T follicular helper cell (primary cell): ENCODE results near the gene VSTM1.

ENCODE experiments used
- DNase-seq: peaks from one replicate; pipeline ENCODE4 v3.0.0-alpha.2; 2020; ENCODE audit warnings: low read depth

VSTM1 gene

DNA sequence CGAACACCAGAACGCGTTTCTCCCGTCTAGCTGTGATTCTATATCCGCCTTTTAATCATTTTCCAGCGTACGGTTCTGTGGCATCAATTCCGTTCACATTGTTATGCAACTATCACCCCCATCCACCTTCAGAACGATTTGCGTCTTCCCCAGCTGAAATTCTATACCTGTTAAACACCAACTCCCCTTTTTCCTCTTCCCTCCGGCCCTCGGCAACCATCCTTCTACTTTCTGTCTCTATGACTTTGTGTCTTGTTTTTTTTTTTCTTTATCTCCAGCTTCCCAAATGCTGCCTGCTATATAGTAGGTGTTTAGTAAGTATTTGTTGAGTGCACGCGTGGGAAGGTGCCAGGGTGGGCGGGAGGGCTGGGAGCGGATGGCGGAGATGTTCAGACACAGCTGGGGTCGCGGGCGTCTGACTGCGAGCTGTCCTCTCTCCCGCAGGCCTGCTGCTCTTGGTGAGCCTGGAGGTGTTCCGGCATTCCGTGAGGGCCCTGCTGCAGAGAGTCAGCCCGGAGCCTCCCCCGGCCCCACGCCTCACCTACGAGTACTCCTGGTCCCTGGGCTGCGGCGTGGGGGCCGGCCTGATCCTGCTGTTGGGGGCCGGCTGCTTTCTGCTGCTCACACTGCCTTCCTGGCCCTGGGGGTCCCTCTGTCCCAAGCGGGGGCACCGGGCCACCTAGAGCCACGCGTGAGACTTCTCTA, 52.0 kb downstream of the VSTM1 start:
- no peak for DNase-seq

DNA sequence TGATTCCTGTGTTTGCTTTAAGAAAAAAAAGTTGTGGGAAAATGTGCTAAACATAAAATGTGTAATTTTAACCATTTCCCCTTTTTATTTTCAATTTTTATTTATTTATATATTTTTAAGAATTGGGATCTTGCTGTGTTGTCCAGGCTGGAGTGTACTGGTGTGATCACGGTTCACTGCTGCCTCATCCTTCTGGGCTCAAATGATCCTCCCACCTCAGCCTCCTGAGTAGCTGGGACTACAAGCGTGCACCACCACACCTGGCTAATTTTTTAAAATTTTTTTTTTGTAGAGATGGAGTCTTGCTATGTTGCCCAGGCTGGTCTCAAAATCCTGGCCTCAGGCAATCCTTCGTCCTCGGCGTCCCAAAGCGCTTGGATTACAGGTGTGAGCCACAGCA, 53.2 kb downstream of the VSTM1 start:
- DNase-seq = no peak

DNA sequence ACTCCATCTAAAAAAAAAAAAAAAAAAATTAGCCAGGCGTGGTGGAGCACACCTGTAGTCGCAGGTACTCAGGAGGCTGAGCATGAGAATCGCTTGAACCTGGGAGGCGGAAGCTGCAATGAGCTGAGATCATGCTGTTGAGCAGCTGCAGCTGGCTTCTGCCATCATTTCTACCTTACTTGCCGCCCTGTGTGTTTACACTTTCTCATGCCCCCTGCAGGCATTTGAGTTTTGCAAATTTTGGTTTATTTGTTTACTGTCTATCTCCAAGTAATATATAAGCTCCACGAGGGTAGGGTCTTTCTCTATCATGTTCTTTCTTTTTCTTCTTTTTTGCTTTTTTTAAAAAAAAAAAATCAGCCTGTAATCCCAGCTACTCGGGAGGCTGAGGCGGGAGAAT, 54.3 kb downstream of the VSTM1 start:
- no peak for DNase-seq

DNA sequence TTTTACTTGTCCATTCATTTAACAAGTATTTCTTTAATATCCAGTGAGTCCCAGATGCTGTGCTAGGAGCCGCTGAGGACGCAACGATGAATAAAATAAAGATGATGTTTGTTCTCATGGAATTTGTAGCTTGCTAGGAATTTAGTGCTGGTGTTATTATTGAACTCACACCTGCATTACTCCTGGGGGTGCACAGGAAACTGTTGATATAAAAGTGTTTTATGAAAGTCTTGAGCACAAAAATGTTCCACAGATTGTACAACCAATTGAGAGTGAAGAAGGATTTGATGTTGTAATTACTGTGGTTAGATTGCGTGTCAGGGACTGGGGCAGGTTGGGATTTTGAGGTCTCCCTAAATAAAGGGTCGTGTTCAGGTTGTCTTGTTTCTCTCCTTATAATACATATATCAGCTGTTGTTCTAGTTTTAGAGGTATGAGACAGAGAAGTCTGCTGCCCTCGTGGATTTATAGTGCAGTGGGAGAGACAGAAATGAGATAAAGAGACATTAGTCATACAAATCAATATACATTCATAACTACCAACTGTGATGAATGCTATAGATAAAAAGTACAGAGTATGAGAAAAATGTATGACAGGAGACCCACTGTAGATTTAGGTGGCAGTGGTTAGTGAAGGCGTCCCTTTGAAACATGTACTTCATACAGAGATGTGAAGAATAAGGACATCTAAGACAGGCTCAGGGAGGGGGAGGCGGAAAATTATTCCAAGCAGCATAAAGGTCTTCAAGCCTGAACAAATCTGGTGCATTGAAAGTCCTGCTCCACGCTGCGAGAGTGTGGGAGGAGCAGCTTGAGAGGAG, 61.0 kb downstream of the VSTM1 start:
- DNase-seq = no peak

DNA sequence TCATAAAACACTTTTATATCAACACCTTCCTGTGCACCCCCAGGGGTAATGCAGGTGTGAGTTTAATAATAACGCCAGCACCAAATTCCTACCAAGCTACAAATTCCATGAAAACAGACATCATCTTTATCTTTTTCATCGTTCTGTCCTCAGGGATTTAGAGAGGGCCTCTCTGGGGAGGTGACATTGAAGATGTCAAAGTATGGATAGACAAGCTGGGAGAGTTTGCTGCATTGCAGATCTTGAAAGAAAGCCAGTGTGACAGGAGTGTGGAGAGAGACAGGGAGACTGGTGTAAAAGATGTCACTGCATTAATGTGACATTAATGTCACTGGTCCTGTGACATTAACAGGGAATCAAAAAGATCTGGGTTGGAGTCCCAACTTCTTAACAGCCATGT, 62.2 kb downstream of the VSTM1 start:
- no peak for DNase-seq

DNA sequence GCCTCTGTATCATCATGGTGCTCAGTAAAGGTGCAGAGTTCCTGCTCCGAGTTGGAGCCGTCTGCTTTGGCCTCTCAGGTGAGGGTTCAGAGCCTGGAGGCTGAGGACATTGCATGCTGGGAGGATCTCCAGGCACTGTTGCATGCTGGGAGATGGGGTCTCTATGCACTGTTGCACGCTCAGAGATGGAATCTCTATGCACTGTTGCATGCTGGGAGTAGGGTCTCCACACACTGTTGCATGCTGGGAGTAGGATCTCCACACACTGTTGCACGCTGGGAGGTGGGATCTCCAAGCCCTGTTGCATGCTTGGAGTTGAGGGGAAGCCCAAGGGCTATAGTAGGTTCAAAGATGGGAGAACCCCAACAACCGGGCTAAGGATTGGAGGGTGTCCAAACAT, 64.0 kb downstream of the VSTM1 start:
- no peak for DNase-seq

DNA sequence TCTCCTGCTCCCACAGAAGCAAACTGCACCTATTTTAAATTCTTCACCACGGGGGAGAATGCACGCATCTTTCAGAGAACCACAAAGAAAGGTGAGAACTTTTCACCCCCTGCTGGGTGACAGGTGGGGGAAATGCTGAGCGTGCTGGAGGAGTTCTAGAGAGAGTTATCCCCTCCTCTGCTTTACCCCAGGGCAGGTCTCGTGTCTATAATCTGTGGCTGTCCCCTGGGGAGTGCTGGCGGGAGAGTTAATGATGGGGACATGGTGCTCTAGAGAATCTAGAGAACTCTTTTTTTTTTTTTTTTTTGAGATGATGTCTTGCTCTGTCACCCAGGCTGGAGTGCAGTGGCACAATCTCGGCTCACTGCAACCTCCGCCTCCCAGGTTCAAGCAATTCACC, 65.5 kb downstream of the VSTM1 start:
- no peak for DNase-seq

DNA sequence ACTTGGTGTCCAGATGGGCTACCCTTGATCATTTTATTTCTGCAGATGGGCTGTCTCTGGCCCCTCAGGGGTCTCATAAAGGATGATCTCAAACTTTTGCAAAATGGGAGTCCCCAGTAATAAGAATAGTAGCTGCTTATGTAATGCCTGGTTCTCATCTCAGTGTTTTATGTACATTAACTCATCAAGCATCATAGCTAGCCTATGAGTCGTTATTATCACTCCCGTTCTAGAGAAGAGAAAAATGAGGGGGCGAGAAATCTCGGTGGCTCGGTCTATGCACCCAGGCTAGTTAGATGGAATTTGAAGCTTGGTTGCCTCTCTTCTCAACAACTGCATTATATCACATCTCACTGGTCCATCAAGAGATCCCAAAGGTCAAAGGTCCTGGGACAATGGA, 68.9 kb downstream of the VSTM1 start:
- no peak for DNase-seq

DNA sequence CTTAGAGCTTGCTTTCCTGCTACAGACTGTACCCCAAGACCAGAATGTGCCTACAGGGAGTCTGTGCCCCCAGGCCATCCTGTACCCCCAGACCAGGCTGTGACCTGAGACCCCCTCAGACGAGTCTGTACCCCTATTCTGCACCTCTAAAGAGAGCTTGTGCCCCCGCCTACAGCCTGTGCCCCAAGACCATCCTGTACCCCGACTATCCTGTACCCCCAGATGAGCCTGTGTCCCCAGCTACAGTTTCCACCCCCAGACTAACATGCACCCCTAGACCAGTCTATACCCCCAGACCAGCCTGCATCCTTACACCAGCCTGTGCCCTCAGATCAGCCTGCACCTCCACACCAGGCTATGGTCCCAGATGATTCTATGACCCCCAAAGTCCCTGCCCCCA, 70.2 kb downstream of the VSTM1 start:
- no peak for DNase-seq

DNA sequence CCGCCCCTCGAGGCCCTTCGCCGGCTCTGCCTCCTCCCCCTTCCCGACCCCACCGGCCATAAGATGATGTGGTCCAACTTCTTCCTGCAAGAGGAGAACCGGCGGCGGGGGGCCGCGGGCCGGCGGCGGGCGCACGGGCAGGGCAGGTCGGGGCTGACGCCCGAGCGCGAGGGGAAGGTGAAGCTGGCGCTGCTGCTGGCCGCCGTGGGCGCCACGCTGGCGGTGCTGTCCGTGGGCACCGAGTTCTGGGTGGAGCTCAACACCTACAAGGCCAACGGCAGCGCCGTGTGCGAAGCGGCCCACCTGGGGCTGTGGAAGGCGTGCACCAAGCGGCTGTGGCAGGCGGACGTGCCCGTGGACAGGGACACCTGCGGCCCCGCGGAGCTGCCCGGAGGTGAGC, 70.9 kb downstream of the VSTM1 start:
- DNase-seq = no peak

DNA sequence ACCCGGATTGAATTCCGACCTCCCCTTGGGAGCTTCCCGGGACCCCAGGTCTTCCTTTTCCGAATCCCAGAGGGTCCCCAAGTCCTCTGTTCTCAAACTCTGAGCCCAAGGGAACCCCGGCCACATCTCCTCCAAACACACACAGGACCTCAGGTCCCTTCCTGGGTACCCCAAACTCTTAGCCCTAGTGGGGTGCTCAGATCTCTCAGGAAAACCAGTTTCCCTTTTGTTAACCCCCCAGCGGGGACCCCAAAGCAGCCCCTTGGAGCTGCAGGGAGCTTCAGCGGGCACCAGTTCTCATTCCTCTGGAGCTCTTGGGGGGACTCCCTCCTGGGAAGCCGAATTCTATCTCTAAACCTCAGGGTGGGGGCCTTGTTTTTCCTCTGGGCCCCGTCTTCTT, 71.5 kb downstream of the VSTM1 start:
- DNase-seq = no peak

DNA sequence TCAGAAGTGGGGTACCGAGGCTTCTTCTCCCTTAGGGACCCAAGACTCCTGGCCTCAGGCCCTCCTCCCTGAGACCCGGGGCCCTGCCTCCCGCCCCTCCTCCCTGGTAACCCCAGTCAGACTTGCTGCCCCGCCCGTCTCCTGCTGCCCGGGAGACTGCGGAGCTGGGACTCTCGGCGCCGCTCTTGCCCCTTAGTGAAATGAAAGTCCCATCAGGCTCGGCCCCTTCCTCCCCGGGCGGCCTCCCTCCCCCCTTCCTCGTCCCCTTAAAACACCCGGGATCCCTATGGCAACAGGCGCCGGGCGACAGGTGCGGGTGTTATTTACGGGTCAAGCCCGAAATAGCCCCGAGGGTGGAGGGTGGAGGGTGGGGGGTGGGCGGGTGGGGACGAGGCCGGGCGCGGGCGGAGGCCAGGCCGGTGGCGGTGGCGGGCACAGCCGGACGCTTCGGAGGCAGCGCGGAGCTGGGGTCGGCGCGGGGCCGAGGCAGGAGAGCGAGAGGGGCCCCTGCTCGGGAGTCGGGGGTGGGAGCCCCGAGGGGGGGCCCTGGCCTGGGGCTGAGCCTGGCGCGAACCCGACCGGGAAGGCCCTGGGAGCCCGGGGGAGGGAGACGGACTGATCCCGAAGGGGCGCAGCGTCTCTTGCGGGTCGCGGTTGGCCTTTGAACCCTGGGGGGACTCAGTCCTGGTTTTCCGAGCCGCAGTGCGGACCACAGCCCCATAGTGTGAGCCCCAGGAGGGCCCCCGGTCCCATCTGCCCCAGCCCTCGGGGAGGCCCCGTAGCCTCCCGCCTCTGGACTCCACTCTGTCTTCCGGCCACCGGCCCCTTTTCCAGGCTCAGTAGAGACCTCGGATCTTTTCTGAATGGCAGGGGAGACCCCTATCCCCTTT, 72.2 kb downstream of the VSTM1 start, which contains the start of gene CACNG6:
TSS of gene CACNG6 (plus strand) at position 414 of the 890 bp plus-strand sequence. CDS start 1,241 bp downstream, outside the sequence.
- no peak for DNase-seq
